ENCODE results near the gene CLIC2.
"Not testable (repeated sequence)": the region's sequence is repeated elsewhere in the genome, so short reads cannot be mapped to it uniquely, and the experiment has no call there.

The CLIC2 gene

GRCh38 chrX:155334486-155335336 is at the start of gene CLIC2:
TSS of gene CLIC2 (minus strand) at chrX:155334614. CDS start at chrX:155334427, 187 bp downstream.
- no peak for DNase-seq

- DNase-seq, result not testable (repeated sequence)
Observed at GRCh38 chrX:155382529-155382967, 48.1 kb upstream of the CLIC2 start.

DNA sequence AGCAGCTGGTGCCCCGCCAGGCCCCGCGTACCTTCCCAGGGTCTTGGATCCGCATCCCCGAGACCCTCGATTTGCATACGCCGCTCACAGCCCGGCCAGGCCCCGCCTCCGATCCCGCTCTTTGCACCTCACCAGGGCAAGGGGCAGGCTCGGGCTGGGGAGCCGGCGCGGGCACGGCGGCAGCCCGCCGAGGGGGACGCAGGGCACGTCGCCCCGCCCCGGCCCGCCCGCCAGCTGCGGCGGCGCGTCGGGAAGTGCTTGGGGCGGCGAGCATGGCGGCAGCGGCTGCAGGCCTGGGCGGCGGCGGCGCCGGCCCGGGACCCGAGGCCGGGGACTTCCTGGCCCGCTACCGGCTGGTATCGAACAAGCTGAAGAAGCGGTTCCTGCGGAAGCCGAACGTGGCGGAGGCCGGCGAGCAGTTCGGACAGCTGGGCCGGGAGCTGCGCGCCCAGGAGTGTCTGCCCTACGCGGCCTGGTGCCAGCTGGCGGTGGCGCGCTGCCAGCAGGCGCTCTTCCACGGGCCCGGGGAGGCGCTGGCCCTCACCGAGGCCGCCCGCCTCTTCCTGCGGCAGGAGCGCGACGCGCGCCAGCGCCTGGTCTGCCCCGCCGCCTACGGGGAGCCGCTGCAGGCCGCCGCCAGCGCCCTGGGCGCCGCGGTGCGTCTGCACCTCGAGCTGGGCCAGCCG is 47.6 kb upstream of the CLIC2 start, which contains the start of gene F8A2:
Gene F8A2 (plus strand): TSS at position 253 of the 686 bp plus-strand sequence. CDS start 20 bp downstream, at position 273.
- DNase-seq, result not testable (repeated sequence)

DNA sequence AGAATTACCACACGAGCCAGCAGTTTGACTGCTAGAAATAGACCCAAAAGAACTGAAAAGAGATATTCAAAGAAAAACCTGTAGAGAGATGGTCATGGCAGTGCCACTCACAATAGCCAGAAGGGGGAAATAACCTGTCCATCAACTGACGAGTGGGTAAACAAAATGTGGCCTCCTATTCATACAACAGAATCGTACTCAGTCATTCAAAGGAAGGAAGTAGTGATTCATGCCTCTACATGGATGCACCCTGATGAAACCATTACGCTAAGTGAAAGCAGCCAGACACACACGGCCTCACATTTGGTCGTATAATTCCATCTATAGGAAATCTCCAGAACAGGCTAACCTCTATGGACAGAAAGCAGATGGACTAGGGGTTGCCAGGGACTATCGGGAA is 45.4 kb upstream of the CLIC2 start:
- not testable (repeated sequence) for DNase-seq

GRCh38 chrX:155373777-155374458 is 39.5 kb upstream of the CLIC2 start:
- not testable (repeated sequence) for DNase-seq

GRCh38 chrX:155363712-155364111 is 29.3 kb upstream of the CLIC2 start:
- DNase-seq, result not testable (repeated sequence)

DNA sequence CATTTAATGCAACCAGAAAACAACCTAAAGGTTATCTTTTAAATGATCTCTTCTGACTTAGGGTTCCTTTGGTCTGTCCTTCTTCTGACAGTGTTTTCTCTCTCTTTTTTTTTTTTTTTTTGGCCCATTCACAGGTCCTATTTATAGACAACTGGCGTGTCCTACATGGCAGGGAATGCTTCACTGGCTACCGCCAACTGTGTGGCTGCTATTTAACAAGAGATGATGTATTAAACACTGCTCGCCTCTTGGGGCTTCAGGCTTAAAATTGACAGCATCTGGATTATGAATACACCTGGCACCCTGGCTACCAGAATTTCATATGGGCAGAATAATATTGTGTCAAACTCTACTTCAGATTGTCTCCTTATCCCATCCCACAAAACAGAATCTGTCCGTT is 15.0 kb upstream of the CLIC2 start:
- DNase-seq, result not testable (repeated sequence)

- not testable (repeated sequence) for DNase-seq
Observed at GRCh38 chrX:155345689-155346088, 11.3 kb upstream of the CLIC2 start.

DNA sequence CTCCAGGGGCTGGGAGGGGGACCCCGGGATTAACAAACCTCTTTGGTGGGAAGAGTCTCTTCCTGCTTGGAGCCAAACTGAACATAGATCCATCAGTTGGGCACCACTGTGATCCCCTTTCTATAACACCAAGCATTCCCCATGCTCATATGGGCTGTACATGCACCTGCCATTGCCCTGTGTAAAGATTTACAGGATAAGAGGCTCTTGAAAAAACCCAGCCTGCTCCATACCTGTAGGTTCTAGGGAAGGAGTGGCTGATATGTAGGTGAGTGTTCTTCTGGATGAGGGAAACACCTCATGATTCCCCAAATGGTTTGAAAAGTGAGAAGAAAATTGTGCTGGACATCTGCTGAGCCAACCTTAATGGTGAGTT is 911 bp upstream of the CLIC2 start:
- not testable (repeated sequence) for DNase-seq

DNA sequence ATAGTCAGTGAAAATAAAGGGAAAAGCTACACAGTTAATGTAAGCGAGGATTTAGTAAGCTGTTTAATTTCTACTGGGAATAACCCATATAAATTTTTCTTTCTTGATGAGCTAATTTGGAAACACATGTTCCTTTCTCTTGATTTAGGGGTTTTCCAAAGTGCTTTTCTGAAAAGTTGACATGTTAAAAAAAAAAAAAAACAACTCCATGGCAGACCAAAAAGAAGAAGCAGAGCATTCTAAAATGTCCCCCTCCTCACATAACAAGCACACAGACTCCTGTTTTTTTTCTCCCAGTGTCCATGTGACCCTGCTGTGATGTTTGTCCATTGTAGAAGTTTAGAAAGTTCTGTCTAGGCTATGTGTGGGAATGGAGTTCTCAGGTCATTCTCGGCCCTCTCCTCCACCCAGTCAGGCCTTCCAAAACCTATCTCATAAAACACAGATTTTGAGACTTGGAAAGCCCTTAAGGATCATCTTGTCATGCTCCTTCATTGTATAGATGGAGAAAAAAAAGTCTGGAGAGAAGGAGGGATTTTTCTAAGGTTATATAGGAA is 792 bp downstream of the CLIC2 start:
- no peak for DNase-seq

GRCh38 chrX:155330992-155331391 is 3.4 kb downstream of the CLIC2 start:
- DNase-seq, result no peak

- DNase-seq, result no peak
Observed at GRCh38 chrX:155329293-155329692, 5.1 kb downstream of the CLIC2 start.

DNA sequence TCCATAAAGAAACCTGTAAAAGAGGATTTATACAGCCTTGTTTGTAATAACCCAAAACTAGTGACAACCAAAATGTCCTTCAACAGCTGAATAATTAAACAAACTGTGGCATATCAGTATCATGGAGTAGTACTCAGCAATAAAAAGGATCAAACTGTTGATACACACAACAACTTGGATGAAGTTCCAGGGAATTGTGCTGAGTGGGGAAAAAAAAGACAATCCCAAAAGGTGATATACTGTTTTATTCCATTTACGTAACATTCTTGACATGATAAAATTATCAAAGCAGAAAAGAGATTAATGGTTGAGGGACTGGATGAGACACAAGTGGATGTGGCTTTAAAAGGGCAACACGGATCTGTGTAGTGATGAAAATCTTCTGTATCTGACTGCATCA is 7.8 kb downstream of the CLIC2 start:
- DNase-seq, result no peak

GRCh38 chrX:155314260-155314659 is 20.2 kb downstream of the CLIC2 start:
- DNase-seq, result no peak

DNA sequence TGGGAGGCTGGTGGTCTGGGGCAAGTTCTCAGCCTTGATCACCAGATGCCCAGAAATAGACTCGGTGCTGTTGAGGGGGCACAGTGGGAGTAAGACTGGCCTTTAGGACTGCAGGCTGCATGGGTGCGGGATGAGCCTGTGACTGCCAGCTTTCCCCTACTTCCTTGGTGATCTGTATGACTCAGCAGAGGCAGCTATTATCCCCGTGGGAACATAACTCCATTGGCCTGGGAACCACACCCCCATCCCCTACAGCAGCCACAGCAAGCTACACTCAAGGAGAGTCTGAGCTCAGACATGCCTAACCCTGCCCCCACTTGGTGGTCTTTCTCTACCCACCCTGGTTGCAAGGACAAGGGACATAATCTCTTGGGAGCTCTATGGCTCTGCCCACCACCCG is 20.6 kb downstream of the CLIC2 start:
- DNase-seq, result no peak

- DNase-seq, result no peak
Observed at GRCh38 chrX:155293771-155294170, 40.6 kb downstream of the CLIC2 start.

GRCh38 chrX:155279873-155280272 is 54.5 kb downstream of the CLIC2 start:
- no peak for DNase-seq

DNA sequence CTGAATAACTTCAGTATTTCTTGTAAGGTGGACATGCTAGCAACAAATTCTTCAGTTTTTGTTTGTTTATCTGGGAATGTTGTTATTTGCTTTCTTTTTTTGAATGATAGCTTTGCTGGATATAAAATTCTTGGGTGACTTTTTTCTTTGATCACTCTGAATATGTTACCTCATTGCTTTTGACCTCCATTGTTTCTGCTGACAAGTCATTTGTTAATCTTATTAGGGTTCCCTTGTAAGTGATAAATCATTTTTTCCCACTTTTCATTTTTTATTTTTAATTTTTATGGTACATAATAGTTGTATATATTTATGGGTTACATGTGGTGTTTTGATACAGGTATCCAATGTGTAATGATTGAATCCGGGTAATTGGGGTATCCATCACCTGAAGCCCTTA is 63.4 kb downstream of the CLIC2 start:
- DNase-seq, result no peak

DNA sequence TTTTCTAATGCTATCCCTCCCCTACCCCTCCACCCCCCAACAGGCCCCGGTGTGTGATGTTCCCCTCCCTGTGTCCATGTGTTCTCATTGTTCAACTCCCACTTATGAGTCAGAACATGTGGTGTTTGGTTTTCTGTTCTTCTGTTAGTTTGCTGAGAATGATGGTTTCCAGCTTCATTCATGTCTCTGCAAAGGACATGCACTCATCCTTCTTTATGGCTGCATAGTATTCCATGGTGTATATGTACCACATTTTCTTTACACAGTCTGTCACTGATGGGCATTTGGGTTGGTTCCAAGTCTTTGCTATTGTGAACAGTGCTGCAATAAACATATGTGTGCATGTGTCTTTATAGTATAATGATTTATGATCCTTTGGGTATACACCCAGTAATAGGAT is 66.4 kb downstream of the CLIC2 start:
- not testable (repeated sequence) for DNase-seq

- DNase-seq, result no peak
Observed at GRCh38 chrX:155266439-155266838, 68.0 kb downstream of the CLIC2 start.

GRCh38 chrX:155263854-155264628 is 70.4 kb downstream of the CLIC2 start, which contains the start of gene RAB39B:
TSS of gene RAB39B (minus strand) at chrX:155264491. CDS start at chrX:155264288, 203 bp downstream.
- DNase-seq, result peak; percentile 77

All from stimulated activated CD8-positive, alpha-beta memory T cell treated with anti-CD3 and anti-CD28 coated beads, Interleukin-4, amount 100 ng/mL, for 48 hours (primary cell).